ENCODE measurements around the gene AQP3. TPM values are rescaled to one million over a fixed set of nuclear protein-coding genes. Genes with fewer than 3 reads are reported as not detected.

Gene AQP3
- total and polyA plus RNA-seq, 2 of the 13 experiments (the other 11 are each of a cell fraction or from before 2014, with no cell fraction given) = 1.4 to 5.5 TPM

GRCh38 chr9:33473643-33474352, 26.4 kb upstream of the AQP3 start, which contains the start of gene NOL6 (continued):
- TF ChIP-seq ATF5 (CRISPR knock-in tag; IDR thresholded peaks at IDR 0.05; ENCODE audit: low read depth) = no peak
- no peak for TF ChIP-seq ZBTB14 (CRISPR knock-in tag; IDR thresholded peaks at IDR 0.05)
- TF ChIP-seq ZBTB39 (CRISPR knock-in tag; IDR thresholded peaks at IDR 0.05) = no peak
- TF ChIP-seq CENPBD1 (CRISPR knock-in tag; IDR thresholded peaks at IDR 0.05; ENCODE audit: borderline replicate concordance, low read depth) = no peak
- TF ChIP-seq ZNF543 (CRISPR knock-in tag; IDR thresholded peaks at IDR 0.05) = 0 out of 2 replicates have a peak, but pooled peaks have one; percentile 16
- peak; percentile 51; the same call in 1 of the 2 replicates for TF ChIP-seq AHR (CRISPR knock-in tag; IDR thresholded peaks at IDR 0.05)
- TF ChIP-seq SAFB2 (CRISPR knock-in tag; IDR thresholded peaks at IDR 0.05; ENCODE audit: borderline replicate concordance, low read depth) = no peak
- TF ChIP-seq ZNF878 (CRISPR knock-in tag; IDR thresholded peaks at IDR 0.05) = no peak
- TF ChIP-seq KDM2A (CRISPR knock-in tag; IDR thresholded peaks at IDR 0.05; ENCODE audit: borderline replicate concordance, low read depth) = peak; percentile 66; the same call in 1 of the 2 replicates
- no peak for TF ChIP-seq ZNF362 (CRISPR knock-in tag; IDR thresholded peaks at IDR 0.05; ENCODE audit: borderline replicate concordance)
- peak; percentile 67; the same call in 1 of the 2 replicates for TF ChIP-seq SP1 (IDR thresholded peaks at IDR 0.05)
- TF ChIP-seq SP1 (CRISPR knock-in tag; IDR thresholded peaks at IDR 0.05) = peak; percentile 98
- no peak for TF ChIP-seq SNAPC2 (CRISPR knock-in tag; IDR thresholded peaks at IDR 0.05)
- no peak for TF ChIP-seq FIP1L1 (IDR thresholded peaks at IDR 0.05; ENCODE audit: borderline replicate concordance, insufficient read depth, low read depth, low read length)
- peak; percentile 70; the same call in 1 of the 2 replicates for TF ChIP-seq ZNF350 (CRISPR knock-in tag; IDR thresholded peaks at IDR 0.05; ENCODE audit: borderline replicate concordance, low read depth)
- TF ChIP-seq RFXANK (CRISPR knock-in tag; IDR thresholded peaks at IDR 0.05) = no peak
- no peak for TF ChIP-seq KAT7 (CRISPR knock-in tag; IDR thresholded peaks at IDR 0.05; ENCODE audit: borderline replicate concordance)
- TF ChIP-seq U2AF1 (optimal IDR thresholded peaks at IDR 0.05; ENCODE audit: low read depth, low read length) = peak; percentile 70
- TF ChIP-seq ZNF674 (CRISPR knock-in tag; IDR thresholded peaks at IDR 0.05; ENCODE audit: low read depth) = no peak
- no peak for TF ChIP-seq MTERF4 (CRISPR knock-in tag; IDR thresholded peaks at IDR 0.05)
- TF ChIP-seq ZNF282 (IDR thresholded peaks at IDR 0.05; ENCODE audit: partially characterized antibody) = no peak
- no peak for TF ChIP-seq JUND (CRISPR knock-in tag; IDR thresholded peaks at IDR 0.05)
- no peak for TF ChIP-seq ZNF839 (CRISPR knock-in tag; IDR thresholded peaks at IDR 0.05; ENCODE audit: borderline replicate concordance)
- no peak for TF ChIP-seq ZNF460 (CRISPR knock-in tag; IDR thresholded peaks at IDR 0.05; ENCODE audit: borderline replicate concordance)

Data from HepG2 (cell line).